Activated T-cell treated with anti-CD3 and anti-CD28 coated beads, Interleukin-2, amount 50 U/mL, for 48 hours (primary cell): ENCODE data around the gene ALDH3B2.
A peak's percentile ranks its signal among the peaks of the same experiment; 100 is the strongest.
"Not testable (repeated sequence)": the region's sequence is repeated elsewhere in the genome, so short reads cannot be mapped to it uniquely, and the experiment has no call there.

Source experiments
- DNase-seq, 2 experiments: peaks; one replicate each; pipeline ENCODE4 v3.0.0-alpha.2; 2020

The ALDH3B2 gene

DNA sequence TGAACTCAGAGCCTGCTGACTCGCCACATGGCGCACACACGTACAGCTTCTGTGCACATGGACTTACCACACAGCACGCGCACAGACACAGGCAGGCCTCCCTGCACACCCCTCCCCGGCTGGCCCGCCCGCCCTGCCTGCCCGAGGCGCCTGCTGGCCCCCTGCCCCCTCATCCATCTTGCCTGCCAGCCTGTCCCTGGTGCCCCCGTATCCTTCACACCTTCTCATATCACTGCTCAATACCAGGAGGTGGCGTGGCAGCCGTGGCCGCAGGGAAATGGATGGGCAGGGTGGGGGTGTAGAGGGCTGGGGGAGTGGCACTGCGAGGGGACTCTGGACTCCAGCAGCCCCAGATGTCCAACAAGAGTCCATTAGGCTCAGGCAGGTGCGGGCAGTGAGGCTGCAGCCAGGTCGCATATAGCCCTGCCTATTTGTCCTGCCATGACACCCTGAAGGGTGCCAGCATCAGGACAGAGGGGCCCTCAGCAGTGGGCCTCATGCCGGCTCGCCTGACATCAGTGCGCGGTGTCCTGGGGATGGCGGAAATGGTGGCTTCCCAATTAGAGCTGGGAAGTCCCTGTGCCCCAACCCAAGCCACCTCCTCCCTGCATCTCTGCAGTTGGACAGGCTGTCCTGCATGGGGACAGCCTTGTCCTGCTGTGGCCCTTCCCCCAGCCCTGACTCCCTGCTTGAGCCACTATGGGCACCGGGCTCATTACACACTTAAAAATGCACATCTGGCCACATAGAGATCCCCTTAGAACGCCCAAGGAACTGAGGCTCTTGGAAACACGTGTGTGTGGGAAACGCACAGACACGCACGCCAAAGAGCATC, 32.9 kb downstream of the ALDH3B2 start:
- no peak for DNase-seq

DNA sequence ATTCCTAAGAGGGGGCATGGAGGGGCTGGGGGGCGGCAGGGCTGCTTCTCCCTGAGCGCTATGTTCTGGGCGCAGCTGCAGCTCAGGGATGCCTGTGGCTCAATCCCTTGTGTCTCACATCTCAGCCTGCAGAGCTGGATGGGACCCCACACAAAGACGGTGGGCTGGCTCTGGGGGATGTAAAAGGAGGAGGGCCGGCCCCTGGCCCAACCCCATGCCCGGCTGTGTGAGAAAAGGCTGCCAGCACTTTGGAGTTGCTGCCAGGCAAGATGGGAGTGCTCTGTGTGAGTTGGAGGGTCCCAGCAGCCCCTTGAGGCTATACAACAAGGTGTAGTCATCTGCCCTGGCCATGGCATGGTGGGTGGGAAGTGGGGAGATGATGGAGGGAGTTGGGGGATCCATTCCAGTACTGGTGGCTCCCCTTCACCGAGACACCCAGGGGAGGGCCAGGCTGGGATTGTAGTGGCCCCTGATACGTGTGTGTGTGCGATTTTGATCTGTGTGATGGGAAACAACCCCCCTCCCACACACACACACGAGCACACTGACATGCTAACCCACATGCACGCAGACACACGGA, 33.6 kb downstream of the ALDH3B2 start:
- no peak for DNase-seq

DNA sequence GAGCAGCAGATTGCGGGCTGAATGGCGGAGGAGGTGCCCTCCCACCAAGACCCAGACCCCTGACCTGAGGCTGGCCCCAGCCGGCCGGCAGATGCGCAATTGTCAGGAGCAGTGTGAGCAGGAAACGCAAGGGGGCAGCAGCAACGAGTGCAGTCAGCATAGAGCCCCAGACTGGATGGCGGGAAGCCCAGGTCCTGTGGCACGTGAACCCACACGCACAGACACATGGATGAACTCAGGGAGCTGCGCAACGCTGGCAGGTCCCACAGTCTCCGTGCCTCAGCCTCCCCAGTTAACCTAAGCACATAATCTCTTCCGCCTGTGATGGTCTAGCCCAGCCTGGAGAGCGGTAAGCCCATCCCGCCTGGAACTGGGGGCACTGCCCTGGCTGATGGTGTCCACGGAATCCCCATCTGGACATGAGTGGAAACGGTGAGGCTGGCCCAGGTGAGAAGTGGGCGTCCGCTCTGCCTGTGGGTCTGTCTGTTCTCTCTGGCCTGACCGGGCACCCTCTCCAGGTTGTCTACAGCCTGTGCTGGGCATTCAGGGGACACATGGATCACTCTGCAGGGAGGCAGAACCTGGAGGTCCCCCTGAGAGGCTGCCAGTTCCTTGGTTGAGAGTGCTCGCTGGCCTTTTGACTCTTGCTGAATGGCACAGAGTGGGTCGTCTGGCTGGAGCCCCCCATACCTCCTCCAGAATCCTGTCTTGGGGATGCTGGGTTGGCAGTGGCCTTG, 34.2 kb downstream of the ALDH3B2 start:
- peak; percentile 72 to 74 for DNase-seq

DNA sequence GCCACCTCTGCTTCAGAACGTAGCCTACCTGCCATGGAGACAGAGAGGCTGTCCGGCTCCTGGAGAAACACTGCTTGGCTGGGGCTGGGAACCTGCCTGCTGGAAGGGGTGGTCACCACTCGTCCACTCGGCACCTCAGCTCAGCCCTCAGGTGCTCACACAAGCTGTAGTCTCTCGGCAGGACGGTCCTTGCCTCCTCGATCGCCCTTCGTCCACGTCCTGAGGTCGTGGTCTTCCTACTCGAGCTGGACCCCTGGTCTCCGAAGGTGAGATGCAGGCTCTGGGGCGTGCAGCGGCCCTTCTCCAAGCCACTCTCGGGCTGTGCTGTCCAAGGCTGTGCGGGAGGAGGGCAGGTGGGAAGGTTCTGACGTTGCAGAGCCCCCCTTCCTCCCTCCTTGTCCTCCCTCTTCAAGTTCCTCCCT, 35.0 kb downstream of the ALDH3B2 start, which contains the start of gene TBX10:
Gene TBX10 (minus strand): TSS at position 326 of the 422 bp plus-strand sequence. CDS start 291 bp downstream, at position 35.
- no peak for DNase-seq

DNA sequence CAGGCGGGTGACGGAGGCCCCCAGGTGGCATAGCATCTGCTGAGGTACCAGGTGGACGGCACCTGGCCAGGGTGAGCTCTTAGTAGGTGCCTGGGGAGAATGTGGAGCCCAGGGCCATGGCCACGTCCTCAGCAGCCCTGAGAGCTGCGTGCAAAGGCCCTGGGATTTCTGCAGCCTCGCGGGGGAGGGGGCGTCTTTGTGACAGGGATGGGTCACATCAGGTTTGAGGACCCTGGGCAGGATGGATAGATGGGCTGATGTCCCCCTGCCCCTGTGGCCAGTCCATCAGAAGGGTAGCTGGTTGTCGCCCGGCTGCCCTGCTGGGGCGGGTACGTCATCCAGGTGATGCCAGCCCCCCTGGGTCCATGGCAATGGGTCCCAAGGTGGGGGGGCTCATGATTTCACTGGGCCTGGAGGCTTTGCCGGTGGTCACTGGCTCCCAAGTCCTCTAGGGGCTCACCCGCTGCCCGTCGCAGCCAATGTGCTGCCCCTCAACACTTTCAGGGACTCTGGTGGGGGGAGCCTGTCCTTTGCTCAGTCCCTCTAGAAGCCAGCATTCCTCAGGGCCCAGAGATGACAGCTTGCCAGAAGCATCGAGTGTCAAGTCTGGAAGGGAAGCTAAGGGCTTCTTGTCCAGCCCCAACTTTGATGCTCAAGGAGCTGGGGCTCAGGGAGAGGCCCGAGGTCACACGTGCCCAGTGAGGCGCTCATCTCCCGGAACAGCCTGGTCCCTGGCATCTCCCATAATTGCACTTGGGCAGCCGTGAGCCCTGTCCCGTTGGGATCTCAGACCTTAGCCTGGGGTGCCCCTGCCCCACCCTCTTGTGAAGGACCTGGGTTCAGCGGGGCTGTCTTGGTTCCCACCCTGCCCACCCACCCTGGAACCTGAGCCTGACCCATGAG, 35.6 kb downstream of the ALDH3B2 start:
- no peak for DNase-seq

DNA sequence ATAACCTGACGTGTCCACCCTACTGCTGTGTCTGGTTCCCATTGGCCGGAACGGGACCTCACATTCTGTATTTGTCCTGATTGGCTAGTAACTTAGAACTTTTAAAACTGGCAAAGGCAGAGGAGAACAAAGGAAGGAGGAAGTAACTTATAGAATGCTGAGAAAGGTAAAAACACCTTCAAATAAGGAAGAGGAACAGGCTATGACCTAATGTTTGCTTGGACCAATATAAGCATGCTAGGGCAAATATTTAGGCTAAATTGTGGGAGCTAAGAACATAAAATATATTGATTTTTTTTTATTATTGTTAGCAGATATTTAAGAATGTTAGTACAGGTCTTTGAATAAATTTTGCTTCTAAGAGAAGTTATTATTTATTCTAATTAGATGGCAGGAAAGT, 37.0 kb downstream of the ALDH3B2 start:
- DNase-seq = not testable (repeated sequence)

DNA sequence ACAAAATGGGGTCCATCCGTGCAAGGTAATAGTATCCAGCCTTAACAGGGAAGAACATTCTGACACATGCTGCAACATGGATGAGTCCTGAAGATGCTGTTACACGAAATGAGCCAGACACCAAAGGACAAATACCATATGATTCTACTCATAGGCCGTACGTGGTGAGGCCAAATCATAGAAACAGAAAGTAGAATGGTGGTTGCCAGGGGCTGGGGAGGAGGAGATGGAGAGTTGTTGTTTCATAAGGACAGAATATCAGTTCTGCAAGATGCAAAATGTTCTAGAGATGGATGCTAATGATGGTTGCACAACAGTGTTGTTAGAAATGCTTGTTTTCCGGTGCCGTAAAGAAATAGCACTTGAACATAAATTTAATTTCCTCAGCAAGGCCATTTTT, 37.5 kb downstream of the ALDH3B2 start:
- DNase-seq = no peak

DNA sequence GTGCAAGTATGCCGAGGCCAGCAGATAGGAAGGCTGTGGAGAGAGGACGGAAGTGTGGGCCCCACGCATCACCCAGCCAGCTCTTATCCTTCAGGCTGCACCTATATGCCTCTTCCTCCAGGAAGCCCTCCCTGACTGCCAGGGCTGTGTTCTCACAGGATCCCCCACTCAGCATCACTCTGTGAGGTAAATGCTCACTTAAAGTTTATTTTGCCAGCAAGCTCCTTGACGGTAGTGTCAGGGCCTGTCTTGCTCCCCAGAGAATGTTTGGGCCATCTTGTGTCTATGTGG, 39.2 kb downstream of the ALDH3B2 start:
- DNase-seq = no peak

DNA sequence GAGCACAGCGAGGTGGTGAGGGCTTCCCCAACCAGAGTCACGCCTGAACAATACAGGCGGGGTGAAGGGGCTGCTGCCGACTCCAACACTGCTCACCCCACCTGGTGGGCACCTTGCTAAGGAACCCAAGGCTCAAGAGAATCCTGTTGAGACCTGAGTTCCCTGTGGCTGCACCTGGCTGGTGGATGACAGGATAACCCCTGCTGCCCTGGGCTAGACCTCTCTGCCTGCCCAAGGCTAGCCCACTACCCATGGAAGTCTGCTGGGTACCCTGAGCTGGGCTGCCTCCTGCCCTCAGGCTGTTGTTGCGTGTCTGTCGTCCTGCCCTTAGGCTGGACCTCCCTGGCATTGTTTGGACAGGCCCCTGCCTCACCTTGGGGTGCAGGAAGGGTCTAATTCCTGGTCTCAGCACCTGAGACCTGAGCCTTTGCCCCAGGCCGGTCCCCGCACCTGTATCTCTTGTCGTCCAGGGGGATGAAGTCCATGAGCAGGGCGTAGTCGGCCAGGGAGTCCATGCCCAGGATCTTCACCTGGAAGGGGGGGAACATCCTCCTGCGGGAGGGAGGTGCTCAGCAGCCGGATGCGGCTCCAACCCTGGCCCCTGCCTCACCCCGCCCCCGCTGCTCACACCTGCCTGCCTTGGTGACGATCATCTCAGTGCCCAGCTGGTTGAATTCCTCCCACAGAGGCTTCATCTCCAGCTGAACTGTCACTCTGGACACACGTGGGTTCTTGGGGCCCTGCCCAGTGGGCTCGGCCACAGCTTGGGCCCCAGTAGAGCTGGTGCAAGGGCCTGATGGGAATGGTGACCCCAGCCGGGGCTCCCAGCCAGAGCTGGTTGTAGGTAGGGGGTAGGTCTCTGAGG, 39.8 kb downstream of the ALDH3B2 start:
- DNase-seq = no peak

DNA sequence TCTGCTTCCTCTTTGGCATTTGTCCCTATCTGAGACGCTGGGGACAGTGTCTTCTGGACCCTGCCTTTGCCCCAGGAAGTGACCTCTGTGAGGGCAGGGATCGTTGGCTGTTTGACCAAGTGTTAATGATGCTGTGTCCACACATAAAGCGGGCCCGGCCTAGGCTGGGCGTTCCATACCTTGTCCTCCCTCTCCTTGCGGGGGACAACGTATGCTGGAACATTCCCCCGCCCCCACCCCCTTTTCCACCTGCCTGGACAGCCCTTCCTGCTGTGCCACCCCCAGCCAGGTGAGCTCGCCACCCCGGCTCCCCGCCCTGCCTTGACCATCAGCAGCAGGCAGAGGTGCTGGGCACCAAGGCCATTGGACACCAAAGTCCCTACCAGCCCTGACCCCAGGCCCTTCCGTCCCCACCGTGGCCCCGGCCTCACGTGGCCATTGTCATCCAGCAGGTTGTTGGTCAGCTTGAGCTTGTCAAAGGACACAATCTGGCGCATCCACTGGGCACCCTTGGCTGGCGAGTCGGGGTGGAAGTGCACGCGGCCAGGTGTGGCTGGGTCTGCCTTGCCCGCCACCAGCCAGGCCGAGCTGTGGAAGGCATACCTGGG, 40.6 kb downstream of the ALDH3B2 start:
- DNase-seq = no peak

DNA sequence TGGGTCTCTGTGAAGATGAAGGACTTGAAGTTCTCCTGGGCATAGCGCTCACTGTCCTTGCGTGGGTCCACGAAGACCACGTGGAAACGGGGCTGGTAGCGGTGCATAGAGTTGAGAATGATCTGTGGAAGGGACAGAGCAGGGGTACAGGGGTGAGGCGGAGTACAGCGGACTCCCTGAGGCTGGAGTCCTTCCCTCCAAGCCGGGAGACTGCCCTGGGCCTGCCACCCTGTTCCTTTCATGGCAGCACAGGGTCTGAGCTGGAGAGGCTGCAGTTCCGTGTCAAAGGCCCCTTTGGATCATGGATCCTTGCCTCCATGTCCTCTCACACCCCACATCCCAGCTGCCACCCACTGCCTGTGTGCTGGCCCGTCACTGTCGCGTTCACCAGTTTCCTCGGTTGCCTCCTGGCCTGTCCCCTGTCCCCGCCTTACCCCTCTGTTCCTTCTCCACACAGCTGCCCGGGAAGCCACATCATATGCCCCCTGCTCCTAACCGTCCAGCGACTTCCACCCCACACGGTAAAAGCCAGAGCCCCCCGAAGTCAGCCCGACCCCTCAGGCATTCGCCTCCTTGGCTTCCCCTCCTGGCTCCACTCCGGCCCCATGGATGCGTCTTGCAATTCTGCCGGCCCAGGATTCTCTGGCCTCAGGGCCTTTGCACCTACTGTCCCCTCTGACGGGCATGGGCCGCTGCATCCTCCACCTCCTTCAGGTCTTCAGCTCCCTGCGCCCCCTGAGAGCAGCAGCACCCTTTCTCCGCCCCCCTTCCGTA, 41.3 kb downstream of the ALDH3B2 start:
- no peak for DNase-seq

DNA sequence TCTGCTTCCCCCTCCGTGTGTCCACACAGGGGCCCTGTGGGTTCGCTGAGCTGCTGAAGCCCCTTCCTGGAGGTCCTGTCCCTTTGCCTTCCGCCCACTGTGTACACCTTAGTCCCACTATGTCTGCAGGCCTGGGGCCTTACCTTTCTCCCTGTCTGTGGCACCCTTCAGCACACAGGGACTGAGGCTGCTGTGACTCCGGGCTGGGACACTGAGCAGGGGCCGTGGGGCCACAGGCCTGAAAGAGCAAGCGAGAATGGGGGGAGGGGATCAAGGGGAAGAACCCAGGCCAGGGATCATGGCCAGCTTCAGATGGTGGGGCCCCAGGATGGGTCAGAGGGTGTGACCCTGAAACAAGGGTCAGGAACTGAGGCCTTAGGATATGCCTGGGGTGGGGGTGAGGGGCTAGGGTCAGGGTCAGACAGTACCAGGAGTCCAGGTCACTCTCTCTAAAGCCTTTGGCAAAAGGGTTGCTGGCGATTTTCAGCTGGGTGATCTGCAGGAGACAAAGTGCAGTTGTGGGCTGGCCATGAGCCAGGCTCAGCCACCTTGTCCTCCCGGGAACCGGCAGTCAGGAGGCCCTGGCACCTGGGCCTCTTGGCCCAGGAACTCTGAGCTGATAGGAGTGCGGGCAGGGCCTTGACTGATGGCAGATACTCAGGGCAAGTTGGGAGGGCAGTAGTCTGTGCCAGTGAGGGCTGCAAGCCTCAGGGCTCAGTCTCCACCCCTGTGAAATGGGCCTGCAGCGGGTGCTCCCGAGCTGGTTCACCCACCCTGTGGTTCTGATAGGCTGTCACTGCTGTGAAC, 42.0 kb downstream of the ALDH3B2 start:
- no peak for DNase-seq

DNA sequence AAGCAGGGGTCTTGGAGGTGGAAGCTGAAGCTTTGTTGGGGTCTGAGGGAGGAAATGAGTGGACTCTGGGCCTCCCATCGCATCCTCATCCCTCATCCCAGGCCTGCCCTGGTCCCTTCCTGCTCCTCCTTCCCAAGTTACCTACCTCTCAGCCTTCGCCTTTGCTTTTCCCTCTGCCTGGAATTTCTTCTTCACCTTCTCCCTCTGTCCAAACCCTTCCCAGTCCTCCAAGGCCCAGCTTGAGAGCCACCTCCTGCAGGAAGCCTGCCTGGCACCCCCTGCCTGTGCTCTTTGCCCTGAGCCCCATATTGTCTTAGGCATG, 42.6 kb downstream of the ALDH3B2 start:
- no peak for DNase-seq

DNA sequence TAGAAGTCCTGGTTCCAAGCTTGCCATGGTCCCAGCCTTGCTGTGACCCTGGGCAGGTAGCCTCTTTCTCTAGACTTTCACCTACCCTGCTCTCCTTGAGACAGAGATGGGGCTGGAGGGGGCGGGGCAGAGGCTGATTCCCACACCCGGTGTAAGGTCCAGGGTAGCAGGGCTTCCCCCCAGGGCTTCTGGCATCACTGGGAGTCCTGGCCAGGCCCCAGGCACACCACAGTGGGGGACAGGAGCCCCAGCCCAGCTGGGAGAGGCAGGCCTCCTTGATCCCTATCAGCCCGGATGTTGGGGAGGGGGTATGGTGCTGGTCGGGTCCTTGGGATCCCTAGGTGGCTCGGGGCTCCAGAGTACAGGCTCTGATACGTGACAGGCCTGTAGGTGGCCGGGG, 43.0 kb downstream of the ALDH3B2 start:
- no peak for DNase-seq

DNA sequence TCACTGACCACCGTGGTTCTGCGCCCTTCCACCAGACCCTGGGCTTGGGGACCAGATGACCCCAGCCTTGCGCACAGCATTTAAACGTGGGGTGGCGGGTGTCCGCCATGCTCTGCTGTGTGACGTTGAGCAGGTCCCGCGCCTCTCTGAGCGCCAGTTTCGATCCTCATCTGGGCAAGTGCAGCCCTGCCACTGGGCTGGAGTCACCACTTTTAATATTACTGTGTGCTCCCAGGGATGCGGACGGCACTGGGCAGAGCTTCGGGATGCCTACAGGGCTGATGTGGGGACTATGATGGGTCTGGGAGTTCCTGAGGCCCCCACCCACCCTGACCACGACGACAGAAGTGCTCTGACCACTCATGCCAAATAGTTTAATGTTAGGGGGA, 43.5 kb downstream of the ALDH3B2 start:
- no peak for DNase-seq

DNA sequence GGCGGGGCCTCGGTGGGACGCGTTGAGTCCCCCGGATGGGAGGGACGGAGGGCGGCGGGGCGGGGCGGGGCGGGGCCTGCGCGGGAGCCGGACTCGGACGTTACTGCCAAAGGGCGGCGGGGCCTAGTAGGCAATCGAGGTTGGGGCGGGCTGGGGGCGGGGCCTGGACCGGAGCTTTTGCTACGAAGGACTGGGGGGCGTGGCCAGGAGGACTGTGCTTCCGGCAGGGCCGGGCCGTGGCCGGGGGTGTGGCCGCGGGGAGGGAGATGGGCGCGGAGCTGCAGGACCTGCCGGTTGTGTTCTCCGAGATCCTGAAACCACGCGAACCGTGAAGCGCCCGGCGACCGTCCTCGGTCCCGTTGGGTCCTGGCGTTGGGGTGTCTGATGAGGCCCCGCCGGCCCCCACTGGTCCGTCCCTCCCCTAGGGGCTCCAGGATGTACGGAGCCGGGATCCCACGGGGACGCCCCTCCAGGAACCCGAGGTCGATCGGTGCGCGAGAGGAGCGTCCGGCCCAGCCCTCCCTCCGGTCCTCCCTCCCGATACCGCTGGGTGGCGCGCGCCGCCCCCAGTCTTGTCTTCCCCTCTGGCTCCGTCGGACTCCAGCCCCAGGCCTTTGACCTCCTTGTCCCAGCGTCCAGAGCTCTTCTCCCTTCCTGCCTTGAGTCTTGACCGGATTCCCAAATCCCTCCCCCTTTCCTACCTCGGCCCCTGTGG, 44.0 kb downstream of the ALDH3B2 start:
- DNase-seq = peak; percentile 98

DNA sequence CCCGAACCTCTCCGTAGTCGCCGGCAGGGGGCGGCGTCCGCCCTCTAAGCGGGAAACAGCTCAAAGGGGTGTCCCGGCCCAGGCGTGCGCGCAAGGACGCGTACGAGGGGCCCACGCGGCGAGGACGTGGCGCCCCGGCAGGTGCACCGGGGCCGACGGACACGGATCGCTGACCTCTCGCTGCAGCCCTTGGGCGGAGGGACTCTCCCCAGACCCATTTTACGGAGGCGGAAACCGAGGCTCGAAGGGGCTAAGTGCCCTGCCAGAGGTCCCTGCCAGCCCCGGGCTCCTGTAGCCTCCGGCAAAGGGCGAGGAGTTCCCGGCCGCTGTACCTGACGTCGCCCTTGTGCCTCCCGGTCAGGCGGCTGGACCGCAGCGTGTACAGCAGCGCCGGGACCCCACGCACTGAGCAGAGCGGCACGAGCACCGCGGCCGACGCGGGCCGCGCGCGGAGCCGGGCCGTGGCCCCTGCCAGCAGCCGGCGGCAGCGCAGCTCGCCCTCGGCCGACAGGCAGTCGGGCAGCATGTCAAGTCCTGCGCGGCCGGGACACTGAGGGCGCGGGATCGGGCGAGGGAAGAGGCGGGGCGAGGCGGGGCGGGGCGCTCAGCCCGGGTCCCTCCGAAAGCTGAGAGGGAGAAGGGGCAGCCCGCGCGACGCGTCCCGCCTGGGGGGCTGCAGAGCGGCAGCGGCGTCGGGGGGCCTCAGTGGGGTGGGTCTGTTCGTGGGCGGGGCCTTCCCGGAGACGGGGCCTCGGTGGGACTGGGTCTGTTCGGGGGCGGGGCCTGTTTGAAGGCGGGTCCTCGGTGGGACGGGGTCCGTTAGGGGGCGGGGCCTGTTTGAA, 44.8 kb downstream of the ALDH3B2 start, which contains the start of gene NUDT8:
Gene NUDT8 (minus strand): TSS at position 552 of the 842 bp plus-strand sequence. CDS start 26 bp downstream, at position 526.
- DNase-seq = peak; percentile 94 to 95
